Prostate gland (tissue), 2 donors: Measurements from ENCODE around the gene LAMB1.

Experiments
- POLR2A ChIP-seq: fragments of 450-650 bp; IDR thresholded peaks from one replicate; pipeline ENCODE4 v1.6.1; 2016; ENCODE audit warnings: antibody characterized with exemption, mild to moderate bottlenecking
- TF ChIP-seq, protein P1 (sequence below), 4 experiments: fragments of 200-600 bp in 2 of 4; fragments of 450-650 bp in 2 of 4; sonication (generic) in 2 of 4; IDR thresholded peaks; 1 replicate in 3 of 4; 2 replicates in 1 of 4; pipeline ENCODE4 v1.5.1; 2016 to 2019; ENCODE audit warnings: antibody characterized with exemption in 4 of 4, mild to moderate bottlenecking in 2 of 4, moderate library complexity in 2 of 4

- TF ChIP-seq, protein P1, sequence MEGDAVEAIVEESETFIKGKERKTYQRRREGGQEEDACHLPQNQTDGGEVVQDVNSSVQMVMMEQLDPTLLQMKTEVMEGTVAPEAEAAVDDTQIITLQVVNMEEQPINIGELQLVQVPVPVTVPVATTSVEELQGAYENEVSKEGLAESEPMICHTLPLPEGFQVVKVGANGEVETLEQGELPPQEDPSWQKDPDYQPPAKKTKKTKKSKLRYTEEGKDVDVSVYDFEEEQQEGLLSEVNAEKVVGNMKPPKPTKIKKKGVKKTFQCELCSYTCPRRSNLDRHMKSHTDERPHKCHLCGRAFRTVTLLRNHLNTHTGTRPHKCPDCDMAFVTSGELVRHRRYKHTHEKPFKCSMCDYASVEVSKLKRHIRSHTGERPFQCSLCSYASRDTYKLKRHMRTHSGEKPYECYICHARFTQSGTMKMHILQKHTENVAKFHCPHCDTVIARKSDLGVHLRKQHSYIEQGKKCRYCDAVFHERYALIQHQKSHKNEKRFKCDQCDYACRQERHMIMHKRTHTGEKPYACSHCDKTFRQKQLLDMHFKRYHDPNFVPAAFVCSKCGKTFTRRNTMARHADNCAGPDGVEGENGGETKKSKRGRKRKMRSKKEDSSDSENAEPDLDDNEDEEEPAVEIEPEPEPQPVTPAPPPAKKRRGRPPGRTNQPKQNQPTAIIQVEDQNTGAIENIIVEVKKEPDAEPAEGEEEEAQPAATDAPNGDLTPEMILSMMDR (IDR thresholded peaks at IDR 0.05) = no peak
- TF ChIP-seq POLR2A = no peak
These were observed 916 bp downstream of the LAMB1 start for GRCh38 chr7:108001764-108002725.
